Posterior cingulate gyrus (tissue), 11 donors: ENCODE data around the gene ADA.
A peak's percentile ranks its signal among the peaks of the same experiment; 100 is the strongest.

Source experiments
- DNase-seq, 10 donors: peaks; one replicate each; pipeline versions ENCODE4 v3.0.0 to v3.0.0-alpha.2; 2020 to 2021; ENCODE audit warnings: mixed read lengths in 3 of 10
- intact Hi-C: fragments of 100-400 bp; cut with DNase I; formaldehyde crosslinking; loops from one replicate; pipeline ENCODE4 v1.15.1; 2023

ADA gene

GRCh38 chr20:44587035-44587980, 64.2 kb downstream of the ADA start:
- no peak for DNase-seq
- intact Hi-C loops: no loop called here

GRCh38 chr20:44586289-44586911, 65.1 kb downstream of the ADA start:
- DNase-seq: no peak
- intact Hi-C loops: no loop called here

DNA sequence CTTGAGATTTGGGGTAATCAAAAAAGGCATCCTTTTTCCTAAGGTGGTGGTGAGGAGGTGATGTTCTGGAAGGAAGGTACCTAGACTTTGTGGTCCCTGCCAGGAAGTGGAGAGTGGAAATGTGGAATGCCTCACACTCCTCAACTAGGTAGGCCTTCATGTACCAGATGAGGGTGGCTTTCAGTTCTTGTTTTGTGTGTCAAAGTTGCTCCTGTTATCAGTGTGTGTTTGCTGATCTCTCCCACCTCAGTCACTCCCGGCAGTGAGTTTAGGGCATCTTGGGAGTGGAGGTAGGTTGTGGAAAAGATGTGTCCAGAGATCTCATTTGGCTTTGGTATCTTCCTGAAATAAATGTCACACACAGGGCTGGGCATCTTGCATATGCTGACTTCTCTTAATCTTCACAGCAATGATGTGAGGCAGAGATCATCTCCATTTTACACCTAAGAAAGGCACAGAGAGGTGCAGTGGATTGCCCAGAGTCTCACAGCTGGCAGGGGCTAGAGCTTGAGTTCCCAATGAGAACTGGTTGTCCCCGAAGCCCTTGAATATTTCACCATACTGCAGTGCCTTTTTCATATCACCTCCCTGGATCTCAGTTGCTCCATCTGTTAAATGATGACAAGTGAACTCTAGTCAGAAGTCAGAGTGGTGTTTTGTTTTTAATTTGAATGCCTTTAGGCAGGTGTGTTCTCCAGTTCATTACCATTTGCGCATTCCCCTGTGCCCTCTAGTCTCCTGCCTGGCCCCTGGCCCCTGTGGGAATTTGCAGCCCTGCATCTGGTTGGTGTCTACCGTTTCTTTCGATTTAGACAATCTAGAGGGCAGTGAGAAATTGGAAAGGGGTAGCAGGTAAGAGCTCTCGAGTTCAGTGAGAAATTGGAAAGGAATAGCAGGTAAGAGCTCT, 66.2 kb downstream of the ADA start:
- DNase-seq: no peak
- intact Hi-C loops: no loop called here

DNA sequence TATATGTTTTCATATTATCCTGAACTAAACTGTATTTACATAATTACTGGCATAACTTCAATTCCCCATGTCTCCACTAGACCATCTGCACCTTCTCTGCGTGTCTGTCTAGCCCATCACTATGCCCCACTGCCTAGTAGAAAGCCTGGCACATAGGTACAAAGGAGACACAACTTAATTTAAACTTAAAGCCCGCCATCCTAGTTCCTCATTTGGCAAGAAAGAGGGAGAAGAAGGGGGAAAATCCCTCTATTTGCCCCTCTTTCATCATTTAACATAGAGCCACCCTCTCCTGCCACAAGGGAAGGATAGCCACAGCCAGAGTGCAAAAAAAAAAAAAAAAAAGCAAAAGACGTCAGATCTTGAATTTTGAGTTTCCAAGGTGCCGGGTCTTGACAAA, 67.3 kb downstream of the ADA start:
- DNase-seq: no peak
- intact Hi-C loops: no loop called here

- intact Hi-C loops: no loop called here
- no peak for DNase-seq
Measured at GRCh38 chr20:44583157-44583556, 68.3 kb downstream of the ADA start.

GRCh38 chr20:44582311-44583025, 69.0 kb downstream of the ADA start, which contains the start of gene PKIG:
Gene PKIG (plus strand): TSS chr20:44582579. CDS start chr20:44614557, 31,978 bp downstream.
- DNase-seq: no peak
- intact Hi-C loops: no loop called here

- DNase-seq: no peak
- intact Hi-C loops: no loop called here
Measured at GRCh38 chr20:44581515-44581914, 70.0 kb downstream of the ADA start.

GRCh38 chr20:44580581-44581268, 70.8 kb downstream of the ADA start:
- intact Hi-C loops: no loop called here
- DNase-seq: no peak

DNA sequence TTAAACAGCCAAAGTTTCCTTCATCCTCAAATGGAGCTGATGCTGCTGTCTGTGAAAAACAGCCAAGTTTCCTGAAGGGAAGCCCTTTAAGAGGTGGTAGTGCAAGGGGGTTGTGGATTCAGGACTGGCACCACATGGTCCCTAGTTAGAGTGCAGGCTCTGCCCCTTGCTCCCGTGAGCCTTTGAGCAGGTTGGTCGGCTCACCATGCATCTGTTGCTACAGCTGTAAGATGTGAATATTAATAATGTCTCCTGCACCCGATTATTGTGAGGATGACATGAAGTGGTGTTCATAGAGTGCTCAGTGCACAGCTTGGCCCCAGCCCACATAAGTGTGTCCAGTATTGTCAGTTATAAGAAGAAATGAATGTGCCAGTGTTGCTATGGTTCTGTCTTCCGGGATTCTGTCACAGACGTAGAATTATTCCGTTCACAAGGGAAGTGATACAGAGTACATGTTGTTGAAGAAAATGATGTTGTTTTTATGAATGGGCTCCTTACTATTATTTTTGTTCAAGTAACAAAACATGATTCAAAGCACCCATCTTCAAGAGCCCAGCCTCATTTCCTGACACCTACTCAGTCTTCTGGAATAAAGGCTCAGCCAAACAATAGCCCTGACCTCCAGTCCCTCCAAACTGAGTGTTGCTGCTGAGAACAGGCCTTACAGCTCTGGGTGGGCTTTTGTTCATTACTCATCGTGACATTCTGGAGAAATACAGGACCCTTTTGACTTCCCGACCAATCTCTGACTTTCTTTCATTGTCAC, 72.0 kb downstream of the ADA start:
- no peak for DNase-seq
- intact Hi-C loops: no loop called here

GRCh38 chr20:44576297-44576696, 75.2 kb downstream of the ADA start:
- intact Hi-C loops: no loop called here
- DNase-seq: no peak

DNA sequence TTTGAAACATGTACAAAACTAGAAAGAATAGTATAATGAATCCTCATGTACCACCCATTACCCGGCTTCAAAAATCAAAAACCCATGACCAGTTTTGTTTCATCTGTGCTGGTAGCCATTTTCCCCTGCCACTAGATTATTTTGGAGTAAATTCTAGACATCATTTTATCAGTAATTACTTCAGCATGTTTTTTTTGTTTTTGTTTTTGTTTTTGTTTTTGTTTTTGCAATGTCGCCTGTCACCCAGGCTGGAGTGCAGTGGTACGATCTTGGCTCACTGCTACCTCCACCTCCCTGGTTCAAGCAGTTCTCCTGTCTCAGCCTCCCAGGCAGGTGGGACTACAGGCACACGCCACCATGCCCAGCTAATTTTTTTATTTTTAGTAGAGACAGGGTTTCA, 77.1 kb downstream of the ADA start:
- DNase-seq: no peak
- intact Hi-C loops: no loop called here

DNA sequence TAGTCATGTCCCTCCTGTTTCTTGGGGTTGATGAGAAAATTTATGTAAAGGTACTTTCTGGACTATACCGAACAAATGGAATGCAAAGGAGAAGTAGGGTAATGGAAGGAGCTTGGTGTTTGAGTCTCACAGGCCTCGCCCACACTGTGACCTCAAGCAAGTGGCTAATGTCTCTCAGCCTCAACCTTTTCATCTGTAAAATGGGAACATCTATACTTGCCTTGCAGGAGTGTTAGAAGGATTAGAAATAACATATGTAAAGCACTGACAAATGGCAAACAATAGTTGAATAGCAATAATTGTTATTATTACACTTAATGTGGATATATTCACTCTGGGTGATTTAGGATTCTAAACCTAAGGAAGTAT, 78.0 kb downstream of the ADA start:
- DNase-seq: no peak
- intact Hi-C loops: no loop called here

DNA sequence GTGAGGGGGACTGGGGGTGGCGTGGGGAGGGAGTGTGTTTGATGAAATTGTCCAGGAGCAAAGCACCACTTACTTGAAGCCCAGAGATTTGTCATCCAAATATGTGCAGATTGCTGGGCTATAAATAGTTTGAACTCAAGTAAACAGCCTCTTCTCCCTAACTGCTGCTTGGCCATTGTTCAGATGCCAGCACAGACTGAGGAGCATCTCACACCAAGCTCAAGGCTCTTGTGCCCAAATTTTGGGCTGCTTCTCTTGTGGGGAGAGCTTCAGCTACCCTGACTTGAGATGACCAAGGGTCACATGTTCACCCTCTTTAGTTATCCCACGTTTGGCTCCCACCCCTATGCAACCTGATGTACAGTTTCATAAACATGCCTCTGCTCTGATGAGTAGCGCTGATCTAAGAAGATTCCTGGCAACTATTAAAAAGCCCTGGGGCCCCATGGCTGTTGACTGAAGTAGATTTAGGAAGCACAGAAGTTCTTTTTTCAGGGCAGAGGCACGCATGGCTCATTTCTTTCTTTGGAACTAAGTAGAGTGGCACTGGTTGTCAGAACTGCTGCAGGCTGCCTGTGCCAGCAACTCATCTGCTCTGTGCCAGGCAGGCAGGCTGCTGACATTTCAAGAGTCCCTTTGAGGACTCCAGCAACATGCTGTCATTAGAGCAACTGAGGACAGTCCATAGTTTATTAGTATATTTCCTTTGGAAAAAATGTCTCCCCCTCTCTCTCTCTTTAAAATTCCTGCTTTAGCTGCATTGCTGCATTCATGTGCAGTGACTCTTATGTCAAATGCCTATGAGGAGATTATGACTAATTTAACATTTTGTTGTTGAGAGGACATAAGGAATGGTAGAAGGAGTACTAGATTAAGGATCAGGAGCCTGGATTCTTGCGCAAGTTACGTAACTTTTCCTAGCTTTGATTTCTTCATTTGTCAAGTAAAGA, 78.7 kb downstream of the ADA start:
- peak; percentile 57 to 95 (median 73) for DNase-seq
- intact Hi-C loops: no loop called here

DNA sequence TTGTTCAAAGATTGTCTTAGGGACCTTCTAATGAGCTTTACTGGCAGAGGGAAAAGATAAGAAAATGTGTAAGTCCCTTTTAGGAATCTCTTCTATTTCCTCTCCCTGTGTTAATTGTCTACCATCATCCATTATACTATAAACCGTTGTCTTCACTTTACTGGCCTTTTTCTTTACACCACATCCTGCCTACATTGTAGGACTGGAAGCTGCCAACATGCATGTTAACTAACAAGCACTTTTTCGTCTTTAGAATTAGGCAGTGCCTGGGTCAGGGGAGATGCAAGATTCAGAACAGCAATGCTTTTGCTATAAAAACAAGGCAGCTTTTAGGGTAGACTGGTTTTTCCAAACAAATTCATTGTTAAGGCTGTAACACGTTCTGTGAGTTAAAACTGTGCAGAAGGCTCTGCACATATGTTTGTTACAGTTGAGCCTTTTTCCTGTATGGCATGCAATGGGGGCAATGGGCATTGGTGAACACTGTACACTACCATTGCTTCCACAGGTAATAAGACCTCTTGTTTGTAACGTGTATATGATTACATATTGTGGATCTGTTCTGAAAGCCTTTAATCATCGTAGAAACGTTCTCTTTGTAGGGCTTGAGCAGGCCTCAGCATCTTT, 80.0 kb downstream of the ADA start:
- DNase-seq: no peak
- intact Hi-C loops: no loop called here

- intact Hi-C loops: no loop called here
- no peak for DNase-seq
Measured at GRCh38 chr20:44570367-44570766, 81.1 kb downstream of the ADA start.
